Measurements from ENCODE around the gene CPED1.

Gene CPED1

DNA sequence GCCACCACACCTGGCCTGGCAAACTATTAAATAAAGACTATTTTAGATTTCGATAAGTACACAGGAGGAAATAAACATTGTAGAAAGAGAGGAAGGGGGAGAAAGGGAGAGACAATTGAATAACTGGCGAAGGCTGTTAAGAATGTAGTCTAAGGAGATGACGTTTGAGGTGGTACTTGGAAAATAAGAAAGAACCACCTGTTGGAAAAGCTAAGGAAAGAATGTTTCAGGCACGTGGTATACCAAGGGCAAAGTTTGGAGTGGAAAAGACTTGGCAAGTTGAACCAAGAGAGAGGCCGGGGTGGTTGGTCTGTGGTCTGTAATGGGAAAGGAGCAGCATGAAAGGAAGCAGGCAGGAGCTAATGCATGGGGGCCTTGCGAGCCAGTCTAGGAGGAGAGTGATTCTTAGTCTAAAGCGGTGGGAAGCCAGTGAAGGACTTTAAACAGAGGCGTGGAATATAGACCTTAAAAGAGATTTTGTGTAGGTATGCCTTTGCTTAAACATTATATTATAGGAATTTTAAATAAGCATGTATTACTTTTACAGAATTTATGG is 28.5 kb upstream of the CPED1 start:
- no peak overlapping the region for H3K4me3 ChIP-seq (ENCODE audit: low read length)
- no peak for DNase-seq (ENCODE audit: low read depth)
- TF ChIP-seq, protein P1, sequence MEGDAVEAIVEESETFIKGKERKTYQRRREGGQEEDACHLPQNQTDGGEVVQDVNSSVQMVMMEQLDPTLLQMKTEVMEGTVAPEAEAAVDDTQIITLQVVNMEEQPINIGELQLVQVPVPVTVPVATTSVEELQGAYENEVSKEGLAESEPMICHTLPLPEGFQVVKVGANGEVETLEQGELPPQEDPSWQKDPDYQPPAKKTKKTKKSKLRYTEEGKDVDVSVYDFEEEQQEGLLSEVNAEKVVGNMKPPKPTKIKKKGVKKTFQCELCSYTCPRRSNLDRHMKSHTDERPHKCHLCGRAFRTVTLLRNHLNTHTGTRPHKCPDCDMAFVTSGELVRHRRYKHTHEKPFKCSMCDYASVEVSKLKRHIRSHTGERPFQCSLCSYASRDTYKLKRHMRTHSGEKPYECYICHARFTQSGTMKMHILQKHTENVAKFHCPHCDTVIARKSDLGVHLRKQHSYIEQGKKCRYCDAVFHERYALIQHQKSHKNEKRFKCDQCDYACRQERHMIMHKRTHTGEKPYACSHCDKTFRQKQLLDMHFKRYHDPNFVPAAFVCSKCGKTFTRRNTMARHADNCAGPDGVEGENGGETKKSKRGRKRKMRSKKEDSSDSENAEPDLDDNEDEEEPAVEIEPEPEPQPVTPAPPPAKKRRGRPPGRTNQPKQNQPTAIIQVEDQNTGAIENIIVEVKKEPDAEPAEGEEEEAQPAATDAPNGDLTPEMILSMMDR (conservative IDR thresholded peaks at IDR 0.05; ENCODE audit: low read length) = no peak

DNA sequence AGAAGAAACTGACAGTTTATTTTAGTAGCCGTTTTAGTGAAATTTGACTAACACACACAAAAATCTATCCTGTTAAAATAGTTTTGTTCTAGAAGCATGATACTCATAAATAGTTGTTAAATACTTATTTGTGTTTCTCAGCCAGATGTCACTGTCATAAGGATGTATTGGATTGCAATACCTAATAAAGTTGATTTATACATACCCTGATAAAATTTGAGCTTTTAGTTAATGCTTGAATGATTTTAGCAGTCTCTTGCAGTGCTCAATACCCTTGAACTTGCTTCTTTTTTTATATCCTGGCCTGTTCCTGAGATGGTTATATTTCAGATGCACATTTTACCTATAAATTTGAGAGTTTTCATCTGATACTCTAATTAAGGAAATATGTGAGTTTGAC is 27.8 kb upstream of the CPED1 start:
- no peak for DNase-seq (ENCODE audit: low read depth)
- TF ChIP-seq, protein P1 (conservative IDR thresholded peaks at IDR 0.05; ENCODE audit: low read length) = no peak
- H3K4me3 ChIP-seq (ENCODE audit: low read length) = no peak overlapping the region

DNA sequence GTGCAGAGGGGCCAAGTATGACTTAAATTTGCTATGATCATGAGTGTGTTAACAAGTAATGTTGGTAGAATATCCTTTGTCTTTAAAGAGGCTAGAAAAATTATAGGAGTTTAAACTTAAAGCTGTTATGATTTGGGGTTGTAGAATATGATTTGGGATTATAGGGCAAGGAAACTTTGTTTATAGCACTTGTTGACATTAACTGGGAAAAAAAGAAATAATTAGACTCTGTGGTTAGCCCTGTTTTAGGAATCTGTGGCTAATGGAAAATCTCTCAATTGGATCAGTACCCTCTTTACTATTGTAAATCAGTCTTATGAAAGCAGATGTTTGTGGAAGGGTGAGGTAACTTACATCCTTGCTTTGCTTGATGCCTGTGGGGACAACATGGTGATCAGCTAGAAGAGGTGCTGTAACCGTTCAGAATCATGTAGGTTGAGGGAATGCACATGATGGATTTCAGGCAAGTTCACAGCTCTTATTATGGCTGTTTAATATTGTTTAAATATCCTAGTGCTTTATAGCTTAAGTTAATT is 26.8 kb upstream of the CPED1 start:
- DNase-seq (ENCODE audit: low read depth) = no peak
- H3K4me3 ChIP-seq (ENCODE audit: low read length) = no peak overlapping the region
- TF ChIP-seq, protein P1 (conservative IDR thresholded peaks at IDR 0.05; ENCODE audit: low read length) = no peak

DNA sequence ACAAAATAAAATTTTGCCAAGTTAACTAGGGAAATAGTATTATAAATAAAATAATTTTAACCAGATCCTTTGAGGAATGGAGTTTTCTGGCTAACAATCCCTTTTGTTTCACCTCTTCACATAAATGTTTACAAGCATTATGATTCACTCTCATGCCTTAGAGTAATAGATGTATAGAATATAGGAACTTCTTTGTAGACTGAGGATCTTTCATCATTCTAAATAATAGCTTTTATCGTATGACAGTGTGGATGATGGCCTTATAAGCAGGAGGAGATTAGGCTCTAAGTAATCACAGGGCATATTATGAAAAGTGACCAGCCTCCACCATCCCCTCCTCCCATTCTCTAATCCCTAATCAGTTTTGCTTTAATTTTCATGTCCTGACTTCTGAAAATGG is 24.4 kb upstream of the CPED1 start:
- no peak for DNase-seq (ENCODE audit: low read depth)
- no peak overlapping the region for H3K4me3 ChIP-seq (ENCODE audit: low read length)
- TF ChIP-seq, protein P1 (conservative IDR thresholded peaks at IDR 0.05; ENCODE audit: low read length) = no peak

DNA sequence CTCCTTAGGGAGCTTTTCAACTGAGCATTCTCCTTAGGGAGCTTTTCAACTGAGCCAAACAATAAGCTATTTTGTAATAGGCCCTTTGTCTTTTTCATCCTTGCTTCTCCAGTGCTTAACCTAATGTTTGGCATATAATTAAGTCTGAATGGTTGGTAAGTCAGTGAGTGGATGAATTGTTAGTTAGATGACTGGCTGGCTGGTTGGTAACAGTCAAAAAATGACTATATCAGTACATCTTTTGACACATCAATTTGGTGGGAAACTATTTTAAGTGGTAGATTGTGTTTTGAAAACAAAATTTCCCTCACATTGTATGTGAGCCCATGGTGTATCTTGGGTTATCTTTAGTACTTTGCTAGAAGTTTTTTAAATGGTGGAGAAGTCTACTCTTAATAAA is 21.6 kb upstream of the CPED1 start:
- no peak overlapping the region for H3K4me3 ChIP-seq (ENCODE audit: low read length)
- TF ChIP-seq, protein P1 (conservative IDR thresholded peaks at IDR 0.05; ENCODE audit: low read length) = no peak
- DNase-seq (ENCODE audit: low read depth) = no peak

DNA sequence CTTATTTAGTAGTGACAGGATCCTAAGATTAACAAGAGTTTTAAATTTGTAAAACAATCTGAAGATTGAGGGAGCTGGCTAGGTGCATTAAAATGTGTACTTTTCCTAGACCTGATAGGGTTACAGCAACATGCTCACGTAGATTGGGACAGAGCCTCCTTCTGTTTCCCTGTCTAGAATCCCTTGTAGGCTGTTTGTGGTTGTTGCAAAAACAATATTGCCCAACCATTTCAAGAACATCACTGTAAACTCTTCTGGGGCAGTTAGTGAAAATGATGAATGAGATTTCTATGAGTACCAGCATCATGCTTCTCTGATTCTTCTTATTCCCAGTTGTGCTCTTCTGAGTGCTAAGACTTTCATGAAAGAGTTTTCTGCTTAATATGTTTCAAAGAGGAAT is 14.7 kb upstream of the CPED1 start:
- TF ChIP-seq, protein P1 (conservative IDR thresholded peaks at IDR 0.05; ENCODE audit: low read length) = no peak
- no peak overlapping the region for H3K4me3 ChIP-seq (ENCODE audit: low read length)

DNA sequence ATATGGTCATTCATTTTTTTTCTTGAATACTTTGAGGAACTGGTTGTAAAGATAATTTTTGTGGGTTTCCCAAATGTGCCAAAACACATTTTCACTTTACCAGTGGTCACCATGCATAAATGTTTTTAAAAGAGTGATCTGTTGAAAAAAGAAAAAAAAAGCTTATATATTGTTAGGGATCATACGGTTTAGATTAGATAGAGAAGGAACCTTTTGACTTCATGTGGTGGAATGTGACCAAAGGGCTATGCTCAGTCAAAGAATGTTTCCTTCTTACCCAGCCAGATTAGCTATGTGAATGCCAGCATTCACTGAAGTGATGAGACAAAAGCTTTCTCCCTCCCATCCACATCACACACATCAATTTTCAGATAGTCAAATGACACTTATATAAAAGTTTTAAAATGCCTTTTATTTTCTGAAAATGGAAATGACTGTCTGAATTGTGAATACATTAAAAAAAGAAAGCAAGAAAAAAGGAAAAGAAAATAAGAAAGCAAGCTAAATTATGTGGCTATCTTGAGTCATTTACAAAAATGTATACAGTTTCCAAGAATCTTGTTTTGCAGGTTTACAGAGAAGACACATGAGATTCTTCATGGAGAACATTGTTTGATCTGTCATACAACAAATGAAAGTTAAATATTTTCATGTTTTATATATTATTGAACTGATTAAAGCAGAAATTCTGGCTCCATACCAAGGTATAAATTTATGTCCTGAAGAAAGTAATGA is 8.6 kb upstream of the CPED1 start:
- TF ChIP-seq, protein P1 (conservative IDR thresholded peaks at IDR 0.05; ENCODE audit: low read length) = no peak
- peak; percentile 72 for DNase-seq (ENCODE audit: low read depth)
- no peak overlapping the region for H3K4me3 ChIP-seq (ENCODE audit: low read length)

More for the DNA sequence above, 14.7 kb upstream of the CPED1 start:
- peak; percentile 24 for DNase-seq (ENCODE audit: low read depth)

Measured in AG10803 (cell line).